ENCODE results near the gene TGFBR3. TPM values are rescaled to one million over a fixed set of nuclear protein-coding genes. Genes with fewer than 3 reads are reported as not detected.

Gene TGFBR3
- total and polyA plus RNA-seq, 2 of the 8 experiments (the other 6 are each of a cell fraction or from before 2014, with no cell fraction given), result 2.0 to 6.1 TPM

GRCh38 chr1:91707890-91708218 lies 178.1 kb downstream of the TGFBR3 start:
- Histone ChIP-seq H3K4me3 (ENCODE audit: extremely low read depth in 1 of 4, insufficient read depth in 2 of 4, low read depth in 3 of 4, low read length in 4 of 4) (no peak overlapping the region), H2BK15ac (ENCODE audit: low read length) (no peak overlapping the region), H3K79me2 (ENCODE audit: control insufficient read depth in 1 of 2, insufficient read depth in 2 of 2, low read length in 2 of 2) (no peaks in the 10 kb centered on the region), H3K56ac (replicated peaks; ENCODE audit: insufficient read length, low read depth, low read length) (no peak overlapping the region), H4K8ac (ENCODE audit: extremely low read depth, insufficient read depth, low read length) (no peak overlapping the region), H3K4ac (replicated peaks; ENCODE audit: insufficient read length, low read depth, low read length) (no peak overlapping the region), H2BK20ac (ENCODE audit: low read length) (no peak overlapping the region), H4K20me1 (replicated peaks in 1 of 2; ENCODE audit: control insufficient read depth in 1 of 2, insufficient read depth in 2 of 2, low read length in 2 of 2) (no peaks in the 10 kb centered on the region), H4K5ac (ENCODE audit: insufficient read length, low read depth, low read length) (no peak overlapping the region), H3K27me3 (replicated peaks in 1 of 4; ENCODE audit: control insufficient read depth in 3 of 4, extremely low read depth in 1 of 4, insufficient read depth in 3 of 4, low read length in 3 of 4) (no peaks in the 10 kb centered on the region), H3K36me3 (ENCODE audit: control insufficient read depth in 2 of 4, insufficient read depth in 4 of 4, low read length in 3 of 4) (no peaks in the 10 kb centered on the region), H2BK120ac (replicated peaks; ENCODE audit: low read depth, low read length) (no peak overlapping the region), H3K4me2 (ENCODE audit: insufficient read depth in 1 of 2, low read depth in 2 of 2, low read length in 2 of 2) (no peak overlapping the region), H2BK5ac (ENCODE audit: low read depth, low read length) (no peak overlapping the region), H3K27ac (ENCODE audit: low read depth, low read length) (no peak overlapping the region), H3K9ac (replicated peaks in 1 of 4; ENCODE audit: extremely low read depth in 1 of 4, low read depth in 3 of 4, low read length in 3 of 4) (no peak overlapping the region), H3K18ac (ENCODE audit: extremely low read depth, low read length) (no peak overlapping the region), H3K4me1 (replicated peaks in 1 of 4; ENCODE audit: control insufficient read depth in 3 of 4, insufficient read depth in 4 of 4, low read length in 3 of 4) (peaks cover 0 to 7% (median 4%) of the 10 kb centered on the region in 4 experiments; a peak in 5 of 7 replicates), H3K23ac (ENCODE audit: insufficient read length) (no peak overlapping the region), H2BK12ac (ENCODE audit: low read depth, low read length) (no peak overlapping the region), H4K91ac (replicated peaks; ENCODE audit: insufficient read length, low read length) (no peak overlapping the region), H3K79me1 (ENCODE audit: low read depth, low read length) (no peaks in the 10 kb centered on the region), H3K23me2 (ENCODE audit: low read depth, low read length) (no peaks in the 10 kb centered on the region), H2AK5ac (ENCODE audit: low read depth, low read length) (no peak overlapping the region), H3K9me3 (ENCODE audit: insufficient read depth in 2 of 2, low read depth in 1 of 2, low read length in 1 of 2) (no peaks in the 10 kb centered on the region), H2AFZ (ENCODE audit: low read length) (no peak overlapping the region), H3K14ac (ENCODE audit: insufficient read length) (no peak overlapping the region)
- DNase-seq (ENCODE audit: low read depth in 1 of 2, low spot score in 2 of 2), result no peak
- ChIA-PET CTCF (ENCODE audit: partially characterized antibody) (interaction anchor here (0.6 kb wide), 1 partner anchor 209 kb away, joined by 3 read pairs; no protein-coding TSS in a partner anchor), POLR2A (ENCODE audit: partially characterized antibody) (no interaction called here)
- 100% methylated on average over 1 of the region's 1 CpG; no CpG with 5 or more reads in 1 of the 2 experiments for WGBS, 2 experiments (ENCODE audit: extremely low coverage in 1 of 2, insufficient coverage in 1 of 2, insufficient read length in 1 of 2, insufficient replicate concordance in 2 of 2, low coverage in 1 of 2, low lambda C conversion rate in 2 of 2, missing lambda C conversion rate in 1 of 2)
- no peak for FAIRE-seq
- no peak for TF ChIP-seq SIN3A (conservative IDR thresholded peaks at IDR 0.05 in 1 of 2, IDR thresholded peaks at IDR 0.05 in 1 of 2; ENCODE audit: low read depth in 1 of 2, low read length in 2 of 2)
- TF ChIP-seq POU5F1 (IDR thresholded peaks at IDR 0.05; ENCODE audit: low read depth, low read length), result no peak
- no peak for TF ChIP-seq BRCA1 (IDR thresholded peaks at IDR 0.05; ENCODE audit: low read depth, low read length)
- no peak for TF ChIP-seq MAX (IDR thresholded peaks at IDR 0.05)
- TF ChIP-seq RXRA (IDR thresholded peaks at IDR 0.05; ENCODE audit: insufficient read depth, low read depth, low read length), result no peak
- TF ChIP-seq CHD2 (IDR thresholded peaks at IDR 0.05; ENCODE audit: low read length), result no peak
- no peak for TF ChIP-seq NRF1 (IDR thresholded peaks at IDR 0.05; ENCODE audit: low read depth, low read length)
- no peak for TF ChIP-seq CTBP2 (IDR thresholded peaks at IDR 0.05; ENCODE audit: borderline replicate concordance, insufficient read depth, insufficient read length, low read length)
- TF ChIP-seq SUZ12 (IDR thresholded peaks at IDR 0.05; ENCODE audit: low read length), result no peak
- TF ChIP-seq SIRT6 (IDR thresholded peaks at IDR 0.05; ENCODE audit: low read length), result no peak
- TF ChIP-seq RAD21 (IDR thresholded peaks at IDR 0.05 in 1 of 2, conservative IDR thresholded peaks at IDR 0.05 in 1 of 2; ENCODE audit: low read depth in 2 of 2, low read length in 2 of 2), result no peak
- TF ChIP-seq FOSL1 (IDR thresholded peaks at IDR 0.05; ENCODE audit: insufficient read depth, low read depth, low read length), result no peak
- TF ChIP-seq MAFK (IDR thresholded peaks at IDR 0.05; ENCODE audit: low read depth, low read length), result no peak

All from H1 (cell line).